K562 treated with DMSO at 1 percent for 12 hours (cell line): ENCODE results near the gene SNX5. TPM values are rescaled to one million over a fixed set of nuclear protein-coding genes. Genes with fewer than 3 reads are reported as not detected.

Experiments
- total RNA-seq: library from RNA; unstranded; fragments of 300-600 nt; gene quantifications from 2 replicates; pipeline ENCODE4 v1.2.3, GENCODE V29; 2022; ENCODE audit not compliant: insufficient read depth

The SNX5 gene
- total RNA-seq: 55.6 and 67.2 TPM in 2 replicates

GRCh38 chr20:17968366-17969277 is at the start of gene SNX5, which contains the start of gene MGME1:
Gene SNX5 (minus strand): TSS chr20:17968794. CDS start chr20:17968425, 369 bp downstream.
Gene MGME1 (plus strand): TSS chr20:17969018. CDS start chr20:17969860, 842 bp downstream.

Other genes starting within 250 kb of the SNX5 start
- gene MGME1, start 224 bp upstream of the SNX5 start, total RNA-seq: 18.4 and 41.6 TPM in 2 replicates
- not detected in 2 replicates for gene OVOL2, start 89.1 kb upstream of the SNX5 start, total RNA-seq
- 2.1 and 5.2 TPM in 2 replicates for gene KAT14, start 169.1 kb upstream of the SNX5 start, total RNA-seq
- 10.3 and 11.5 TPM in 2 replicates for gene PET117, start 169.1 kb upstream of the SNX5 start, total RNA-seq